Activated gamma-delta T cell (primary cell): ENCODE results near the gene DOK5.

Experiments
- DNase-seq: peaks from one replicate; lab custom pipeline; 2025; lab: John Stamatoyannopoulos, UW

The DOK5 gene

GRCh38 chr20:54514028-54514607 lies 38.7 kb downstream of the DOK5 start:
- no peak for DNase-seq

- DNase-seq, result no peak
Observed at GRCh38 chr20:54515793-54516628, 40.6 kb downstream of the DOK5 start.

DNA sequence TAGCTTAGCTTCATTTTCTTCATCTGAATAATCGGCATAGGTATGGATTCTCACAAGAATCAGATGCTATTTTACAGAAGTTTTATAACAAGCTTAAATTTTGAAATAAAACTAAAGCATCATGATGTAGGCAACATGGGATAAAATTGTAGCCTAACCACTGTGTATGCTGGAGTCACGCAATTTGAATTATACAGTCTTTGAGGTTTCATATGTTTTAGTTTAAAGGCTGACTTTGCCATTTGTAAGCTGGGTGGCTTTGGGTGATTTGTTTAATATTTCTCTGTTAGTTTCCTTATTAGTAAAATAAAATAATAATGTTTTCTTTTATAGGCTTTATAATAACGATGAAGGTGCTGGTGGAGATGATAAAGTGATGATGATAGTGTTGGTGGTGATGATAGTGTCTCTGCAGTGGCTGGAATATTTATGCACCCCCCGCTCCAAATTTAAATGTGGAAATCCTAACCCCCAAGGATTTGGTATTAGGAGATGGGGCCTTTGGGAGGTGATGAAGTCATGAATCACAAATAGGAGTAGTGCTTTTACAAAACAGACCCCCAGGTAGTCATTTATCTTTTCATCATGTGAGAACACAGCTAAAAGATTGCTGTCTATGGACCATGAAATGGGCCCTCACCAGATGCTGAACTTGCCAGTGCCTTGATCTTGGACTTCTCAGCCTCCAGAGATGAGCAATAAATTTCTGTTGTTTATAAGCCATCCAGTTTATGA lies 42.0 kb downstream of the DOK5 start:
- DNase-seq, result no peak

GRCh38 chr20:54524849-54525248 lies 49.5 kb downstream of the DOK5 start:
- no peak for DNase-seq

GRCh38 chr20:54525916-54526590 lies 50.7 kb downstream of the DOK5 start:
- no peak for DNase-seq

DNA sequence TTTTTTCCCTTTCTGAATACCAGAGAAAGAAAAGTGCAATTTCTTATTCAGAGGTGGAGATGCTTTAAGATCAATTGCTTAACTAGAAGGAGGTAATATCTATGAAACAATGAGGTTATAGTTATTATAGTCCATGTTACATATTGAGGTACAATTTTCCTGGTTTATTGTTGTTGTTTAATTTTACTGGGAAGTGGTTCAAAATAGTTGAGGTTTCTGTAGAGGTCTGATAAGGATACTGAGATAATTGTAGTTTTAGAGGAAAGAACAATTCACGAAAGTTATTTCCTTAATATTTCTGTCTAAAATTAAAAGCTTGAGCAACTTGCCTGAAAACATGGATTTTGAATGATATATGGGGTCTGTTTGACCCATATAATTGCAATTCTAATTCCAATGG lies 51.4 kb downstream of the DOK5 start:
- no peak for DNase-seq

DNA sequence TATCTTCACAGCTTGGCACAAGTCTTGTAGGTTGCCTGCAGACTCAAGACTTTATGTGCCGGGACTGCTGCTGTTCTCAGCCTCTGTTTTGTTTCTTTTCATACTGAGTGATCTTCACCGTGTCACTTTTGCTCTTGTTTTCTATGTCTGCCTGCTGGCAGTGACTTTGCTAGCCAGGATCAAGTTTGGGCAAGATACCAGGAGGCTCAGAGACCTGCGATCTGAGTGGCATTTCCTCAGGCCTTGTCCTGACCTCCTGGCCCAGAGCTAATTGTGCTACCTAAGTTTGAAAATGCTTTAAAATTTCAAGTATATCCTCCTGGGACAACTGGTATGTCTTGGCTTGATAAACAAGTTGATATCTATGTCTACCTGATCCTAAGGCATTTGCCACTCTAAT lies 57.2 kb downstream of the DOK5 start:
- DNase-seq, result no peak

DNA sequence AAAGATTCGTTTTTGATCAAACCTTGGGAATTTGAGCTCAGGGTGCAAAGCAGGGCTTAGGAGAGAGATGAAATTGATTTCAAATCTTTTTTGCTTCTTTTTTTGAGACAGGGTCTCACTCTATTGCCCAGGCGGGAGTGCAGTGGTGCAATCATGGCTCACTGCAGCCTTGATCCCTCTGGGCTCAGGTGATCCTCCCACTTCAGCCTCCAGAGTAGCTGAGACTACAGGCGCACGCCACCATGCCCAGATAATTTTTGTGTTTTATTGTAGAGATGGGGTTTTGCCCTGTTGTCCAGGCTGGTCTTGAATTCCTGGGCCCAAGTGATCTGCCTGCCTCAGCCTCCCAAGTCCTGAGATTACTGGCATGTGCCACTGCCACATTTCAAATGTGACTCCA lies 58.7 kb downstream of the DOK5 start:
- DNase-seq, result no peak

DNA sequence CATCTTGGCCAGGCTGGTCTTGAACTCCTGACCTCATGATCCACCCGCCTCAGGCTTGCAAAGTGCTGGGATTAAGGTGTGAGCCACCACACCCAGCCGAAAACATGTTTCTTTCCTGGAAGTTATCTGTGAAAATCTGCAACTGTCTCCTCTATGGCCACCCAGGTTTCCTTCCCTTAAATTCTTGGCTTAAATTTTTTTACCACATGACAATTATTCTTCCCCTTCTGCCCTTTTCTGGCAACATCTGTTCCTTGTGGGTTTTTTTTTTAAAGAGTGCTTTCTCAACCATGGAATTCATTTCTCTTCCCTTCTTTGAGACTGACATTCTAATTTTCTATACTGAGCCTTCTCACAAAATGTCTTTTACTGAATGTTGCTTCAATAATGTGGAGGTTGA lies 59.6 kb downstream of the DOK5 start:
- no peak for DNase-seq

GRCh38 chr20:54535746-54536145 lies 60.4 kb downstream of the DOK5 start:
- no peak for DNase-seq

DNA sequence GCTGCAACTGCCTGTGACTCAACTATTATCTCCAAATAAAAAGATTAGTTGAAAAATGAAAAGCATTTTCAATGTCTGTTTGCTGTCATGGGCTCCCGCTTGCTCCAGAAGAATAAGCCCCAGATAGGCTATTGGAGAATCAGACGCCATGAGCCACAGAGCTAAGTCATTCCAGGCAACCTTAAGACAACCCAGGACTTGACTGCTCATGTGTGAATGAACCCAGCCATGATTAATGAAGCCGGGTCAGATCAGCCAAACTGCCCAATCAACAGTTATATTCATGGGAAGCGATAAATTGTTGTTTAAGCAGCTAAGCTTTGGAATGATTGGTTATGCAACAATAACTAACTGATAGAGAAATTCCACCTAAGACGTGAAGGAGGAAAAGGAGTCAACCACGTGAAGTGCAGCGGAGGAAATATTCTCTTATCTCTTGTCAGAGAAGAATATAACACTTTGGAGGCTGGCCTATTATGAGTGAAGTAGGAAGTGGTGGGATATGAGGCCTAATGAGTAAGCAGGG lies 64.2 kb downstream of the DOK5 start:
- DNase-seq, result no peak

DNA sequence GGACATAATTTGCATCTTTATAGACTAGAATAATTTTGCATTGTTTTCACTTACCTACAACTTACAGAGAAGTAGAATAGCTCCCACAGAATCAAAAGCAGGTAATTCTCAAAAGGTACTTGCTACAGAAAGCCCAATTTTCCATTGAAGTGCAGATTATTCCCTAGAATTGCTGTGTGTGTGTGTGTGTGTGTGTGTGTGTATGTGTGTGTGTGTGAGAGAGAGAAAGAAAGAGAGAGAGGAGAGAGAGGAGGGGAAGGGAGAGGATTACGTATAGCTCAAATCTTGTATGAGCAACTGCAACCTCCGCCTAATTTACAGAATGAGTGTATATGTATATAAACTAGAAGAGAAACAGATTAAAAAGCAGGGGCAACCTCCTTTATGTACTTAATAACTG lies 68.0 kb downstream of the DOK5 start:
- DNase-seq, result no peak

GRCh38 chr20:54545676-54546358 lies 70.4 kb downstream of the DOK5 start:
- no peak for DNase-seq

GRCh38 chr20:54548849-54549248 lies 73.5 kb downstream of the DOK5 start:
- DNase-seq, result no peak

DNA sequence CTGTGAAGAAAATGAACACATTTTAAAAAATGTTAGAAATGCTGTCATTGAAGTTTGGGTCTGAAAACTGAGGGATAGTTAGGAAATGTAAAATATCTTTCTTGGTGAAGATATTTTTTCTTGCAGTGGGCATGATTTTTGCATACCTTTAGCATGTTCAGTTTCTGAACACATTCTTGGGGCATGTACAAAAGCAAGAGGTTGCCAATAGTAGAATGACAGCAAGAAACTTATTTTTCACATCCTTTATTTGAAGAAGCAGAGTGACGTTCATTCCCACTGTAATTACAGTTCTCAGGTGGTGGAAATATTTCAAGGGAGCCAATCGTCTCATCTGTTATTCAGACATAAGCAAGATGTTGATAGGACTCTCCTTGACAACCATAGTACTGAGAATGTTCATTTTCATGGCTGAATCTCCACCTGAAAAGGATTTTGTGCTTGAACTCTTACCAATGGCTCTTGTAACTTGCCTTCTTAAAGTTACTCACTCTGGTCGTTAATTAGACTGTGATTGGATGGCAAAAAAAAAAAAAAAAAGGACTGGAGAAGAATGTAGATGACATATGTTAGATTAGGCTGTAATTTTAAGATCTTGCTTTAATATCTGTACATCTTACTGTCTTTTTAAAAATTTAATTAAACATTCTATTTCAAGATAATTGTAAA lies 74.4 kb downstream of the DOK5 start:
- DNase-seq, result no peak

DNA sequence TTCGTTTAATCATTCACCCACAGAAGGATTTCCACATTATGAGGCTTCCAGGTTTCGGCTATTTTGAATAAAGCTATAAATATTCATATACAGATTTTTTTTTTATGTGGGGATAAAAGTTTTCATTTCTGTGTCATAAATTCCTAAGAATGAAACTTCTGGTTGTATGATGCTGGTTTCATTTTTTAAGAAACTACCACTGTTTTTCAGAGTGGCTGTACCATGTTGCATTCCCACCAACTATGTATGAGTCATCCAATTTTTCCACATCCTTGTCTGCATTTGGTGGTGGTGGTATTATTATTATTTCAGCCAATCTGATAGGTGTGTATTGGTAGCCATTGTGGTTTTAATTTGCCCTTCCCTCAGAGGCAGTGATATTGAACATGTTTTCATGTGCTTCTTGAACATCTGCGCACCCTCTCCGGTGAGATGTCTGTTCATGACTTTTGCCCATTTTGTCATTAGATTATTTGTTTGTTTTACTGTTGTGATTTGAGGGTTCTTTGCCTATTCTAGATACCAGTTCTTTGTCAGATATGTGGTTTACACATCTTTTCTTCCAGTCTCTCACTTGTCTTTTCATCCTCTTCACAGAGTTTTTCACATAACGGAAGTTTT lies 75.5 kb downstream of the DOK5 start:
- DNase-seq, result no peak

DNA sequence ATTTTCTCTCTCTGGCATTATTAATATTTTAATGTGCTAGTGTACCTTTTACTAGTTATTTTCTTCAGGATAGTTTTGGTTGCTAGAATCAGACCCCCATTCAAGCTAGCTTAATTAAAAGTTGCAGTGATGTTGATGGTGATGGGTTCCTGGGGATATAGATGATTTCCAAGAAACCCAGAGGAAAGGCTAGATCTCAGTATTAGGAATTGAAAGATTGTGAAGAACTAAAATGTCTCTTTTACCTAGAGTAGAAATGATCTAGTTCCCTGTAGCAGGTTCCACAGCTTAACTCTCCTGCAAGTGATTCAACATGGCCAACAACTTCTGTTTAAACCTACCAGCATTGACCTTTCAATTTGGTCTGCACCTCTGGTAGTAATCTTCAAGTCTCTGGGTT lies 78.6 kb downstream of the DOK5 start:
- DNase-seq, result no peak

GRCh38 chr20:54555150-54555549 lies 79.8 kb downstream of the DOK5 start:
- no peak for DNase-seq

DNA sequence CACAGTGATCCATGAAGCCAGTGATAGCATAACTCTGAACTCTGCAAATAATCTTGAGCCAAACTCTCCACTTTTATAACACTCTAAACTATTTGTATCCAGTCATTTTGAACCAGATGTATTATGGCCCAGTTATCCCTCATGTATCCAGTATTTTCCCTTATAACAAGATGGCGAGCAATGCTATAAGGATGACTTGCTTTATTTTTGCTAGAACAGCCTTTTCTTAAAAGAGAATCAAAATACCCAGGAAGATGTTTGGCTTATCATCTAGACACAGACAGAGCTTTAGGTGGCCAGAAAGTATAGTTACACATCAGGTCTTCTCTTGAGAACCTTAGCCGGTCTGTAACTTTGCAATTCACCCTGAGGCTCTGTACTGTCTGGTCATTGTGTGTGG lies 81.0 kb downstream of the DOK5 start:
- DNase-seq, result no peak

GRCh38 chr20:54557806-54558590 lies 82.6 kb downstream of the DOK5 start:
- DNase-seq, result no peak
